ENCODE data around the gene HES5. TPM values are rescaled to one million over a fixed set of nuclear protein-coding genes. Genes with fewer than 3 reads are reported as not detected.
A peak's percentile ranks its signal among the peaks of the same experiment; 100 is the strongest.

HES5 gene
- total and polyA plus RNA-seq, 2 of the 4 experiments (the other 2 are of a cell fraction), result not detected

DNA sequence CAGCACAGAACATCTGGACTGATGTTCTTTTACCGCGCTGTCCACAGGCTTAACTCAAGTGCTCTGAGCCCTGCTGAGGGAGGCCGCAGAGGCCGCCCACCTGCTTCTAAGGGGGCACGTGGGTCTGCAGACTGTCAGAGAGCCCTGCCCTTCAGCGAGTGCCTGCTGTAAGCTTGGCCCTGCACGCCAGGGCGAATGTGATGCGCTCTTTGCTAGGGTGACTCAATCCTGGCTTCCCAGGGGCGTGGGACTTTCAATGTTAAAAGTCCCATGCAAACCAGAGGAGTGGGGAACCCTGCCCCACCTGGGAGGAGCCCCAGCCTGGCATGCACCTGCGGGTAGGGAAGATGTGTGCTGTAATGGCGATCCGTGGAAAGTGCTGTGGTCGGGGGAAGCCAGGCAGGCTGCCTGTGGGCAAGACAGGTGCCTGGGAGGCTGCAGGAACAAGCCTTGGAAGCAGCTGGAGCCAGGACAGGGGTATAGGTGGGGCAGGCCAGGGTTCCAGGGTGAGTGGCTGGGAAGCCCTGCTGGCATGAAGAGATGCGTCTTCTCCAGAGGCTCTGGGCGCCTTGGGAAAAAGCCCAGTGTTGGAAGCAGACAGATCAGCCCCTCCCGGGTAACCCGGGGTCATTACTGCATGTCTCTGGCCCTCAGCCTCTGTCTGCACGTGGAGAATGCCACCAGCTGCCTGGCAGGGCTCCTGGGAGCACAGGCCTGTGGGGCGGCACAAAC is 3.1 kb downstream of the HES5 start:
- BruUV-seq (replicated peaks), result no TSS peak
- Histone ChIP-seq H3K18ac (ENCODE audit: low read depth, low read length) (no peak overlapping the region), H4K20me1 (ENCODE audit: insufficient read depth, low read length) (peaks cover 37% of the 10 kb centered on the region), H3K4ac (ENCODE audit: low read depth, low read length) (peak overlapping the region; percentile 30; the same call in 1 of the 2 replicates), H2BK20ac (ENCODE audit: low read depth, low read length) (0 out of 2 replicates have a peak overlapping the region, but pooled peaks have one; percentile 22), H2BK5ac (ENCODE audit: low read depth, low read length, poor library complexity, severe bottlenecking) (no peak overlapping the region), H3K4me3 (ENCODE audit: insufficient read depth, low read depth, low read length) (peak overlapping the region; percentile 95), H3K9me3 (ENCODE audit: control insufficient read depth, insufficient read depth, low read length) (no peaks in the 10 kb centered on the region), H2BK120ac (ENCODE audit: low read depth, low read length) (no peak overlapping the region), H3K56ac (ENCODE audit: extremely low read depth, insufficient read depth, low read length) (no peak overlapping the region), H3K23ac (ENCODE audit: low read depth, low read length) (0 out of 2 replicates have a peak overlapping the region, but pooled peaks have one; percentile 32), H3K4me1 (ENCODE audit: control insufficient read depth, insufficient read depth, low read length) (peaks cover 25% of the 10 kb centered on the region), H3K4me2 (ENCODE audit: low read depth, low read length) (peak overlapping the region; percentile 85), H3K36me3 (ENCODE audit: control insufficient read depth, insufficient read depth, low read length) (0 out of 2 replicates have a peak, but pooled peaks cover 2% of the 10 kb centered on the region), H4K5ac (ENCODE audit: low read depth, low read length) (no peak overlapping the region), H2AK9ac (replicated peaks; ENCODE audit: low read depth, low read length, poor library complexity) (peak overlapping the region; percentile 76), H3K14ac (replicated peaks; ENCODE audit: low read depth, low read length) (0 out of 2 replicates have a peak overlapping the region, but pooled peaks have one; percentile 40), H4K8ac (ENCODE audit: low read depth in 2 of 2, low read length in 2 of 2) (peak overlapping the region in 1 of 2 experiments; percentile 75; a peak in 2 of 4 replicates), H3K27ac (ENCODE audit: insufficient read depth, low read length) (peak overlapping the region; percentile 2; the same call in 1 of the 2 replicates), H2BK15ac (ENCODE audit: low read depth, low read length) (no peak overlapping the region), H3K9me1 (ENCODE audit: insufficient read depth, low read length) (peaks cover 13% of the 10 kb centered on the region), H3K27me3 (ENCODE audit: control insufficient read depth, insufficient read depth, low read length) (peaks cover 23% of the 10 kb centered on the region; the same call in 1 of the 2 replicates), H2AFZ (replicated peaks; ENCODE audit: low read length, poor library complexity) (peak overlapping the region; percentile 88), H3K9ac (ENCODE audit: low read depth, low read length) (peak overlapping the region; percentile 13; the same call in 1 of the 2 replicates), H2AK5ac (ENCODE audit: low read depth, low read length) (peak overlapping the region; percentile 13; the same call in 1 of the 2 replicates), H4K91ac (ENCODE audit: insufficient read depth, low read depth, low read length) (0 out of 2 replicates have a peak overlapping the region, but pooled peaks have one; percentile 13), H3K79me1 (ENCODE audit: low read depth in 1 of 2, low read length in 2 of 2) (peaks cover 7 to 36% of the 10 kb centered on the region in 2 experiments)
- DNase-seq (peak; percentile 59), ATAC-seq (ENCODE audit: low read depth) (peak; percentile 2)
- 28% methylated on average over 15 of the region's 20 CpGs; no CpG with 5 or more reads in 1 of the 2 experiments for WGBS, 2 experiments (ENCODE audit: extremely low coverage in 2 of 2, insufficient read length in 1 of 2)
- ChIA-PET CTCF (interaction anchor here (1.1 kb wide), 1 partner anchor 8 kb away, joined by 3 read pairs; no protein-coding TSS in a partner anchor), POLR2A (ENCODE audit: unreplicated experiment) (no interaction called here)
- TF ChIP-seq MXI1 (IDR thresholded peaks at IDR 0.05; ENCODE audit: borderline replicate concordance, low read depth, low read length), result peak; percentile 55; the same call in 1 of the 2 replicates
- peak; percentile 23; the same call in 1 of the 2 replicates for TF ChIP-seq CEBPB (IDR thresholded peaks at IDR 0.05; ENCODE audit: low read depth, low read length)
- TF ChIP-seq, protein P1, sequence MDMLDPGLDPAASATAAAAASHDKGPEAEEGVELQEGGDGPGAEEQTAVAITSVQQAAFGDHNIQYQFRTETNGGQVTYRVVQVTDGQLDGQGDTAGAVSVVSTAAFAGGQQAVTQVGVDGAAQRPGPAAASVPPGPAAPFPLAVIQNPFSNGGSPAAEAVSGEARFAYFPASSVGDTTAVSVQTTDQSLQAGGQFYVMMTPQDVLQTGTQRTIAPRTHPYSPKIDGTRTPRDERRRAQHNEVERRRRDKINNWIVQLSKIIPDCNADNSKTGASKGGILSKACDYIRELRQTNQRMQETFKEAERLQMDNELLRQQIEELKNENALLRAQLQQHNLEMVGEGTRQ (IDR thresholded peaks at IDR 0.05; ENCODE audit: low read depth, low read length), result peak; percentile 81
- 0 out of 2 replicates have a peak, but pooled peaks have one; percentile 38 for TF ChIP-seq FOS (IDR thresholded peaks at IDR 0.05; ENCODE audit: low read depth, low read length)
- no peak for TF ChIP-seq NFE2L2 (IDR thresholded peaks at IDR 0.05; ENCODE audit: low read depth, low read length)
- no peak for TF ChIP-seq MAFK (IDR thresholded peaks at IDR 0.05; ENCODE audit: low read depth, low read length)
- TF ChIP-seq BHLHE40 (IDR thresholded peaks at IDR 0.05; ENCODE audit: low read depth, low read length), result 0 out of 2 replicates have a peak, but pooled peaks have one; percentile 31
- dilution Hi-C loops (cut with HindIII; ENCODE audit: low sequenced_read_pairs, unreplicated experiment), result no loop called here
- in situ Hi-C loops (cut with MboI; ENCODE audit: low sequenced_read_pairs), result loop anchor here (25.0 kb wide), 1 partner anchor 340 kb away; the partner anchor contains the start of gene FAAP20
- intact Hi-C loops (cut with micrococcal nuclease), result loop anchor here (5.0 kb wide), 1 partner anchor 115 kb away; the partner anchor contains the start of gene PEX10
